Subcutaneous abdominal adipose tissue (tissue), 5 donors: ENCODE results near the gene MYLK.

Experiments used
- H3K27ac ChIP-seq: one replicate; pipeline ENCODE4 v1.7.0; 2013; ENCODE audit warnings: low read depth, mild to moderate bottlenecking, inconsistent platforms, low read length, moderate library complexity
- H3K27me3 ChIP-seq, 5 donors: one replicate each; pipeline ENCODE4 v1.7.0; 2013; ENCODE audit warnings: low read length in 5 of 5, inconsistent platforms in 1 of 5; ENCODE audit not compliant: control insufficient read depth in 5 of 5, insufficient read depth in 4 of 5
- H3K36me3 ChIP-seq, 5 donors: one replicate each; pipeline ENCODE4 v1.7.0; 2013; ENCODE audit warnings: low read length in 5 of 5; ENCODE audit not compliant: control insufficient read depth in 5 of 5, insufficient read depth in 5 of 5
- H3K4me1 ChIP-seq, 5 donors: one replicate each; pipeline ENCODE4 v1.7.0; 2013; ENCODE audit warnings: low read length in 5 of 5, mild to moderate bottlenecking in 3 of 5, moderate library complexity in 1 of 5; ENCODE audit not compliant: control insufficient read depth in 5 of 5, insufficient read depth in 5 of 5
- H3K4me3 ChIP-seq, 5 donors: one replicate each; pipeline ENCODE4 v1.7.0; 2013; ENCODE audit warnings: low read length in 5 of 5, low read depth in 1 of 5
- H3K9ac ChIP-seq, 5 donors: one replicate each; pipeline ENCODE4 v1.7.0; 2013; ENCODE audit warnings: low read length in 5 of 5, mild to moderate bottlenecking in 4 of 5, moderate library complexity in 3 of 5
- H3K9me3 ChIP-seq, 5 donors: one replicate each; pipeline ENCODE4 v1.7.0; 2013; ENCODE audit warnings: low read length in 5 of 5; ENCODE audit not compliant: control insufficient read depth in 5 of 5
- donor health status: healthy.
- donor health status: healthy.
- donor health status: healthy.
- donor health status: healthy.
- donor health status: healthy.

The MYLK gene

DNA sequence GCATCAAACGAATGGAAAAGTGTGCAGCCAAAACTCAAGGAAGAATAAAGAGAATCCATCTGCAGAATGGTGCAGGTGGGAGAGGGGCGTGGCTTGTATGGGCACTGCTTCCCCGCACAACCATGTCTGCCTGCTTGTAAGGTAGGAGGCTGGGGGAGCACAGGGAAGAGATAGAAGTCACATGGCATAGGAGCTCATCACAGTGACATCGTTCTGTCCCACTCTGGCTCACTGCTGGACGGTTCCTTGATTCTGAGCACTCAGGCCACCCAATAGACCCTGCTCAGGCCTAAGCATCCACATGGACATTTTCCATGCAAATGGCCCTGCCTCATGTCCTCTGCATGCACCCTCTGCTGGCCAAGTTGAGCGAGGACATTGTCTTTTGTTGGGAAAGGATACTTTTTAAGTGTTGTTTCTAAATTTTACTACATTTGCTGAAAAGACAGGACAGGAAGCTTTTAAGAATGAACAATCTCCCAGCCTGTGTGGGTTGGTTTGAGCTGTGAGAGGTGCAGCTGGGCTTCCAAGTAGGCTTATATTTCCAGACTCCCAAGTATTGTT, 3.1 kb downstream of the MYLK start:
- Histone ChIP-seq H3K36me3 (no peaks in the 10 kb centered on the region), H3K9me3 (no peaks in the 10 kb centered on the region), H3K27ac (no peak overlapping the region), H3K9ac (no peak overlapping the region), H3K4me1 (peaks cover 0 to 19% (median 15%) of the 10 kb centered on the region in 5 donors), H3K27me3 (peaks cover 0 to 3% (median 0%) of the 10 kb centered on the region in 5 donors), H3K4me3 (no peak overlapping the region)

DNA sequence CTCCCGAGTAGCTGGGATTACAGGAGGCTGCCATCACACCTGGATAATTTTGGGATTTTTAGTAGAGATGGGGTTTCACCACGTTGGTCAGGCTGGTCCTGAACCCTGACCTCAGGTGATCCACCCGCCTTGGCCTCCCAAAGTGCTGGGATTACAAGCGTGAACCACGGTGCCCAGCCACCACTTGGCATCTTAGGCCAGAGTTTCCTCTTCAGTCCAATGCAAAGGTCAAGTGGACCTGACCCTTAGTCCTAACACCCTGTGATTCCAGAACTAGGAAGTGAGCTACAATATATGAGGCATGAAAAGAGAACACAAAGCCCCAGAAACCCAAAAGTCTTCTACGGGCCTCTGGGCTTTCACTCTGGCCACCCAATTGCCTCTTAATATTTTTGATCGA, 5.3 kb downstream of the MYLK start:
- H3K27me3 ChIP-seq = peaks cover 0 to 3% (median 0%) of the 10 kb centered on the region in 5 donors
- peaks cover 0 to 14% (median 9%) of the 10 kb centered on the region in 5 donors for H3K4me1 ChIP-seq
- H3K36me3 ChIP-seq = no peaks in the 10 kb centered on the region
- no peak overlapping the region for H3K9ac ChIP-seq
- H3K4me3 ChIP-seq = no peak overlapping the region
- H3K27ac ChIP-seq = no peak overlapping the region
- H3K9me3 ChIP-seq = no peaks in the 10 kb centered on the region

DNA sequence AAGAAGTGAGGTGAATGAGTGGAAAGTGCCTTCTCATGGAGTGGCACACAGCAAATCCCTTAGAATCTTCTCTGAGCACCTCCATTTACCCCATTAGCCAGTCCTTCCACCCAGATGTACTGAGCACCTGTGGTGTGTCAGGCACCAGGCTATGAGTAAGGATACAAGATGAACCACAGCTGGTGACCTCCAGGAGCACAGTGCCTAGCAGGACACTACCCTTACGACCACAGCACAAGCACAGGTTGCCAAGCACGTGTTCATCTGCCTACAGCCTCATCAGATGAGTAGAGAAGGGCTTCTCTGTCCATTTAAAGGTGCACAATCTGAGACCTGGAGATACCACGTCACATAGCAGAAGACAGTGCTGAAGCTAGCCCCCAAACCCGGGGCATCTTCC, 6.2 kb downstream of the MYLK start:
- no peaks in the 10 kb centered on the region for H3K36me3 ChIP-seq
- H3K9ac ChIP-seq = no peak overlapping the region
- no peaks in the 10 kb centered on the region for H3K9me3 ChIP-seq
- no peak overlapping the region for H3K27ac ChIP-seq
- peaks cover 0 to 6% (median 1%) of the 10 kb centered on the region in 5 donors for H3K4me1 ChIP-seq
- no peaks in the 10 kb centered on the region for H3K27me3 ChIP-seq
- H3K4me3 ChIP-seq = no peak overlapping the region

DNA sequence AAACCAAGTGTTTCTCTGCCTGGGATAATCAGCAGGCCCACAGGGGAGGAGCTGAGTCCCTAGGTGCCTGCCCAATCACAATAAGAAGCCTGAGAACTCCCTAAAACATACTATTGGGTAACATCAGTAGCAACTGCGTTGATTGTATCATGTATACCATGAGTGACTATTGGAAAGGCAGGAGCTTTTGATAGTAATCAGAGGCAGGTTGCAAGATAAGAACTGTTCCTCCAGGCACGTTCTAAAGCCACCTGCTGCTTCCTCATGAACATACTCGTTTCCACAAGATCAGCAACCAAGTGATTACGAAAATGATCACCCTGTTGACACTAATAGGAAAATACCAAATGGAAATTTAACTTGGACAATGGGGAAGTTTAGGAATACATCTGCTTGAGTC, 6.7 kb downstream of the MYLK start:
- Histone ChIP-seq H3K9me3 (no peaks in the 10 kb centered on the region), H3K4me3 (no peak overlapping the region), H3K9ac (no peak overlapping the region), H3K27me3 (no peaks in the 10 kb centered on the region), H3K36me3 (no peaks in the 10 kb centered on the region), H3K4me1 (peaks cover 0 to 6% (median 0%) of the 10 kb centered on the region in 5 donors), H3K27ac (no peak overlapping the region)

DNA sequence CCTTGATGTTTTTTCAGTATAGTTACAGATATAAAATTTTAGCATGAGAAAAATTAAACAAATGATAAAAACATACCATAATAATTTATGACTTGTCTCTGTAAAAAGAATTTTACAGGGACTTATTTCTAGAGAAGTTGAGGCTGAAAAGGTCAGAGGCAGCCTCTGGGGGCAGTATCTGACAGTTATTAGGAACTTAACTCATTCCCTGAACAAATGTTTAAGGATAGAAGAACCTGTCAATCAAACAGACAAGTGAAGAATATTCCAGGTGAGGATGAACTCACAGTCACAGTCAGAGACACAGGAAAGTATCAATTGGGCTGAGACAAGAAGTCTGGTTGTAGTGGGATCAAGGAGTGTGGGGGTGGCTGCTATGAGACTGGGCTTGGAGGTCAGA, 7.3 kb downstream of the MYLK start:
- Histone ChIP-seq H3K27me3 (no peaks in the 10 kb centered on the region), H3K36me3 (no peaks in the 10 kb centered on the region), H3K27ac (no peak overlapping the region), H3K4me3 (no peak overlapping the region), H3K9ac (no peak overlapping the region), H3K4me1 (peaks cover 0 to 6% (median 0%) of the 10 kb centered on the region in 5 donors), H3K9me3 (no peaks in the 10 kb centered on the region)

DNA sequence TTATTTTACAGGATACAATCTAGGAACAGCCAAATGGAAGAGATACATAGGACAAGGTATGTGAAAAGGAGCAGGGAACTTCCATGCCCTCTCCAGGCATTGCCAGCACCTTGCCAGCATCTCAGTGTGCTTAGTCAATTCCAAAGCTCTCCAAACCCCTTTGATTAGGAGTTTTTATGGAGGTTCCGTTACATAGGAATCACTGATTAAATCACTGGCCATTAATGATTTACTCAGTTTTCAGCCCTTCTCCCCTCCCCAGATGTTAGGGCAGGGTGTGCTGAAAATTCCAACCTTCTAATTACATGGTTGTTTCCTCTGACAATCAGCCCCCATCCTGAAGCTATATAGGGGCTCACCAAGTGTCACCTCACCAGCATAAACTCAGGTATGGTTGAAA, 11.5 kb downstream of the MYLK start:
- no peaks in the 10 kb centered on the region for H3K36me3 ChIP-seq
- H3K9ac ChIP-seq = no peak overlapping the region
- no peaks in the 10 kb centered on the region for H3K27me3 ChIP-seq
- H3K4me1 ChIP-seq = peaks cover 0 to 2% (median 0%) of the 10 kb centered on the region in 5 donors
- no peaks in the 10 kb centered on the region for H3K9me3 ChIP-seq
- H3K4me3 ChIP-seq = no peak overlapping the region
- no peak overlapping the region for H3K27ac ChIP-seq

GRCh38 chr3:123871946-123872345, 12.2 kb downstream of the MYLK start:
- H3K27ac ChIP-seq = no peak overlapping the region
- H3K4me1 ChIP-seq = no peaks in the 10 kb centered on the region
- no peaks in the 10 kb centered on the region for H3K27me3 ChIP-seq
- no peaks in the 10 kb centered on the region for H3K36me3 ChIP-seq
- H3K9me3 ChIP-seq = no peaks in the 10 kb centered on the region
- no peak overlapping the region for H3K9ac ChIP-seq
- H3K4me3 ChIP-seq = no peak overlapping the region

GRCh38 chr3:123870033-123870432, 14.1 kb downstream of the MYLK start:
- Histone ChIP-seq H3K27ac (no peak overlapping the region), H3K9ac (no peak overlapping the region), H3K36me3 (no peaks in the 10 kb centered on the region), H3K9me3 (peaks cover 0 to 6% (median 0%) of the 10 kb centered on the region in 5 donors), H3K4me3 (no peak overlapping the region), H3K27me3 (no peaks in the 10 kb centered on the region), H3K4me1 (no peaks in the 10 kb centered on the region)

DNA sequence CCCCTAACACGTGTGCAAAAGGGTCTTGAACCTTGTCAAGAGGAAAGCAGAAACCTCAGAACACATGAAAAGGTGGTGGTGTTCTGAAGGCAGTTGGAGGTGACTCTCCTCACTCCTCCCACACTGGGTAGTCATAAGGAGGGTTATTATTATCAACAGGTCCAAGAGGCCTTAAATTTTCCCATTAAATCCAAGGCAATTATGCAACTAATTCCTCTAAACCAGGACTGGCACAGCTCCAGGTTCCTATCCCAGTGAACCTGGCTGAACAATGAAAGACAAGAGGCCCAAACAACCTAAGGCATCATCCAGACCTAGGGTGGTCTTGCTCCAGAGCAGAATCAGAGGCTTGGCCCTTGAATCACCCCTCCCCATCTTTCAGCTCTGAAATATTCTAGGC, 15.0 kb downstream of the MYLK start:
- no peak overlapping the region for H3K4me3 ChIP-seq
- no peak overlapping the region for H3K9ac ChIP-seq
- no peaks in the 10 kb centered on the region for H3K4me1 ChIP-seq
- no peak overlapping the region for H3K27ac ChIP-seq
- peaks cover 0 to 6% (median 0%) of the 10 kb centered on the region in 5 donors for H3K9me3 ChIP-seq
- H3K27me3 ChIP-seq = no peaks in the 10 kb centered on the region
- no peaks in the 10 kb centered on the region for H3K36me3 ChIP-seq

DNA sequence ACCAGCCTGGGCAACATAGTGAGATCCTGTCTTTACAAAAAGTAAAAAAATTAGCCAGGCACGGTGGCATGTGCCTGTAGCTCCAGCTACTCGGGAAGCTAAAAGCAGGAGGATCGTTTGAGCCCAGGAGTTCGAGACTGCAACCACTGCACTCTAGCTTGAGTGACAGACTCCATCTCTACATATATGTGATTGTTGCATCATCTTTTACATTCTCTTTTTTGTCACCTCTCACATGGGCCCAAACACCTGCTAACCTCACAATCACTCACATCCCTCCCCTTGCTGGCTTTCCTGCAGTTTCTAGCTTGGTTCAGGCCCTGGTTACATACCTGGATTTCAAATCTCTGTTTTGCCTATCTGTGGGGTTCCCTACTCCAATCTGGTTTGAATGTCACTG, 19.4 kb downstream of the MYLK start:
- H3K9me3 ChIP-seq = peaks cover 0 to 6% (median 0%) of the 10 kb centered on the region in 5 donors
- no peak overlapping the region for H3K4me3 ChIP-seq
- no peaks in the 10 kb centered on the region for H3K4me1 ChIP-seq
- no peaks in the 10 kb centered on the region for H3K27me3 ChIP-seq
- no peak overlapping the region for H3K9ac ChIP-seq
- H3K27ac ChIP-seq = no peak overlapping the region
- H3K36me3 ChIP-seq = no peaks in the 10 kb centered on the region
